NCI-H1105 treated with DMSO at 0.1 percent for 48 hours (cell line): ENCODE results near the gene KRTAP1-4.
"Not testable (repeated sequence)": the region's sequence is repeated elsewhere in the genome, so short reads cannot be mapped to it uniquely, and the experiment has no call there.

Source experiments
- DNase-seq: peaks from one replicate; lab custom pipeline; 2025; lab: John Stamatoyannopoulos, UW

Gene KRTAP1-4

DNA sequence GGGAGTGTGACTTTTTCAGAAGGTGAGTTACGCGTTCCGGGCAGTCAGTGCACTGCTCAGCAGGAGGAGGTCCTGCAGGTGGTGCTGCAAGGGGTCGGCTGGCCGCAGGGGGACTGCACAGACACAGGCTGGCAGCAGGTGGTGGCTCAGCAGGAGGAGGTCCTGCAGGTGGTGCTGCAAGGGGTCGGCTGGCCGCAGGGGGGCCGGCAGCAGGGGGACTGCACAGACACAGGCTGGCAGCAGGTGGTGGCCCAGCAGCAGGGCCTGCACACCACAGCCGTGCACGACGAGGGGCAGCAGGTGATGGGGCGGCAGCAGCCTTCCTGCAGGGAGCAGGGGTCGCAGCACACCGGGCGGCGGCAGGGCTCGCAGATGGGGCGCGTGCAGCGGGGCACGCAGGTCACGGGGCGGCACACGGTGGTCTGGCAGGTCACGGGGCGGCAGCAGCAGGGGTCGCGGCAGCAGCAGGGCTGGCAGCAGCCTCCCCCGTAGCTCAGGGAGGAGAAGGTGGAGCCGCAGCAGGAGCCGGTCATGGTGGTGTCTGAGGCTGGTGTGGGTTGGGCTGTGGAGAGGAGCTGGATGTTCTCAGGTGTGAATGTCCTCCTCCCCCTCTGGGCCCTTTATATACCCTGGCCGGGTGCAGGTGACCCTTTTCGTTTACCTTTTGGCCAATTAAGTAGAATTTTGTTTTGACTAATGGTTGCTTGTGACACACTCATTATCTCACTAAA, 16.9 kb upstream of the KRTAP1-4 start, which contains the start of gene KRTAP2-1:
Gene KRTAP2-1, minus strand, starts transcription at position 582 of the 731 bp plus-strand sequence. Its CDS starts 49 bp downstream, at position 533.
- not testable (repeated sequence) for DNase-seq

- DNase-seq = no peak
Measured at GRCh38 chr17:41042953-41043352, 13.0 kb upstream of the KRTAP1-4 start.

- peak; percentile 64 for DNase-seq
Measured at GRCh38 chr17:41040783-41041571, 11.0 kb upstream of the KRTAP1-4 start, which contains the start of gene KRTAP1-1. KRTAP1-1 (minus strand) TSS chr17:41041450; CDS start chr17:41041397, 53 bp downstream.

GRCh38 chr17:41037853-41038350, 7.9 kb upstream of the KRTAP1-4 start:
- no peak for DNase-seq

DNA sequence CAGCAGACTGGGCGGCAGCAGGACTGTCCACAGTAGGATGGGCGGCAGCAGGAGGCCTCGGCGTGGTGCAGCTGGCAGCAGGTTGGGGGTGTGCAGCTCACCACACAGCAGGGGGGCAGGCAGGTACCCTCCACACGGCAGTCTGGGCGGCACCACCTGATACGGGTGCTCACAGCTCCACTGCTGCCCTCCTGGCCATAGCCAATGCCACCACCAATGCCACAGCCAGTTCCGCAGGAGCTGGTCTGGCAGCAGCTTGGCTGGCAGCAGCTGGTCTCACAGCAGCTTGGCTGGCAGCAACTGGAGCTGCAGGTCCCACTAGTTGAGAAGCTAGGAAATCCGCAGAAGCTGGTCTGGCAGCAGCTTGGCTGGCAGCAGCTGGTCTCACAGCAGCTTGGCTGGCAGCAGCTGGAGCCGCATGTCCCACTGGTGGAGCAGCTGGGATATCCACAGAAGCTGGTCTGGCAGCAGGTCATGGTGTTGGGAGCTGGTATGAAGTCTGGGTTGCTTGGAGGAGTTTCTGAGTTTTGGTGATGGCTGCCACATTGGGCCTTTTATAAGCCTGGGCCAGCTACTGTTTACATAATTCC, 4.4 kb upstream of the KRTAP1-4 start, which contains the start of gene KRTAP1-3:
Gene KRTAP1-3, minus strand, starts transcription at position 529 of the 590 bp plus-strand sequence. Its CDS starts 53 bp downstream, at position 476.
- peak; percentile 77 for DNase-seq

- DNase-seq = no peak
Measured at GRCh38 chr17:41026715-41027471, 3.1 kb downstream of the KRTAP1-4 start, which contains the start of gene KRTAP1-5. KRTAP1-5 (minus strand) TSS chr17:41027208; CDS start chr17:41027155, 53 bp downstream.

- no peak for DNase-seq
Measured at GRCh38 chr17:41024697-41025096, 5.3 kb downstream of the KRTAP1-4 start.

- no peak for DNase-seq
Measured at GRCh38 chr17:41020336-41020735, 9.7 kb downstream of the KRTAP1-4 start.

DNA sequence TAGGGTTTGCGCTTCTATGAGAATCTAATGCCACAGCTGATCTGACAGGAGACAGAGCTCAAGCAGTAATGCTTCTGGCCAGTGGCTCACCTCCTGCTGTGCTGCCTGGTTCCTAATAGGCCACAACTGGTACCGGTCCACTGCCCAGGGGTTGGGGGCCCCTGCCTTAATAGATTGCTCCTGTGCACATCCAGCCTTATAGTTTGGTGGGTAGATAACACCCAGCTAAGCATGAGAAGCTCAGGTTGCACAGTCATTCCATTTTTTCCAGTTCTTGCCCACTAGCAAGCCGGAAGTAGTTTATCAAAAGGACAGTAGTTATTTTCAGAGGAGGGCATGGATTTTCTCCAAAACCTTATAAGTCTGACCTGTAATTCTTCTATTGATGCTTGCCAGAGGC, 10.6 kb downstream of the KRTAP1-4 start:
- DNase-seq = no peak

- no peak for DNase-seq
Measured at GRCh38 chr17:41018541-41018940, 11.5 kb downstream of the KRTAP1-4 start.

DNA sequence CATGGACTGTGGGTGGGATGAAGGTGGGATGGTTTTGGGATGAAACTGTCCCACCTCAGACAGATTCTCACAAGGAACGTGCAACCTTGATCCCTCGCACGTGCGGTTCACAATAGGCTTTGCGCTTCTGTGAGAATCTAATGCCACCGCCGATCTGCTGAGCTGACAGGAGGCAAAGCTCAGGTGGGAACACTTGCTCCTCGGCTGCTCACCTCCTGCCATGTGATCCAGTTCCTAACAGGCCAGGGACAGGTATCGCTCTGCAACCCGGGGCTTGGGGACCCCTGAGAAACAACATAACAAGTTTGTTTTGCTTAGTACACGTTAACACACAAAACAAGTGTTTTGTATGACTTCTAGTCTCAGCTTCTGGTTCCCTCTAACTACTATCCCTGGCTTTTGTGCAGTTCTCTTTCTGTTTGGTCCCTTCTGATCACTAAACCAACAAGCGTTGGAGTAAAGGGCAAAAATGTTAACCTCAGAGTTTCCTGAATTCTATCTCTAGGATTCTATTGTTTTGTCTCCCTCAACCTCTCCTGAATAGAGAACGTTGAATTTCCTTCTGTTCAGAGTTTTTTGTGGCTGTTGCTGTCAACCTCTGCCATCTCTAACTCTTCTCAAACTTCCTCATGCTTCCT, 13.3 kb downstream of the KRTAP1-4 start:
- DNase-seq = no peak

DNA sequence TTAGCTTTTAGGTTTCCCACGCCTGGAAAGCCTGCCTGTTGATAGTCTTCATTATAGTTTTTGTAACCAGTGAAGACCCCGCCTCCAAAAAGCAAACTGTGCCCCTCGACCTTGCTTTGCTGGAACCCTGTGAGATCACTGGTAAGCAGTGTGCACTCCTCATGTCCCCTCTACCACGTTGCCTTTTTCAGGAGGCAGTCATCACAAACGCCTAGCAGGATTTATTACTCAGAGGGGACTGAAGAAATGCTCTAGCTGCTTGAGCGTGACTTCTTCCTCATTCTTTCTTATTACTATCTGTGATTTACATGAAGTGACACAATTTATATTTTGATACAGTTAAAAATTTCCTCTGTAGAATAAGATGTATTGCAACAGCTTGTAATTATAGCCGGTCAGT, 14.5 kb downstream of the KRTAP1-4 start:
- DNase-seq = no peak

DNA sequence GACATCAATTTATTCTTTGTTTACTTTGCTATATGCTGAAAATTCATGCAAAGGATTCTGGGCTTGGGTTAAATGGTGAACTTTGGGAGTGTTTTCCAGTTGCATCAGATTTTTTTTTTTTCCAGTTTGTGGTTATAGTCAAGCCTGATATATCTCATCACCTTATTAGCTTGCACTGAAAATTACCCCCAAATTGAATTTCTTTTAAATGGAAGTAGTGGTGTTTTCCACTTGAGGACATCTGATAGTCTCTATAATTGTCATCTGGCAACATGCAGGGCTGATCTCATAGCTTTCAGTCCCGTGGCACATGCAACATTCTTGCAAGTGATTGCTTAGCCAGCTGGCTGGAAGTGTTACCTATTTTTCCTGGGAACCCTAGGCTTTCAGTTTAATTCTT, 16.4 kb downstream of the KRTAP1-4 start:
- peak; percentile 76 for DNase-seq

DNA sequence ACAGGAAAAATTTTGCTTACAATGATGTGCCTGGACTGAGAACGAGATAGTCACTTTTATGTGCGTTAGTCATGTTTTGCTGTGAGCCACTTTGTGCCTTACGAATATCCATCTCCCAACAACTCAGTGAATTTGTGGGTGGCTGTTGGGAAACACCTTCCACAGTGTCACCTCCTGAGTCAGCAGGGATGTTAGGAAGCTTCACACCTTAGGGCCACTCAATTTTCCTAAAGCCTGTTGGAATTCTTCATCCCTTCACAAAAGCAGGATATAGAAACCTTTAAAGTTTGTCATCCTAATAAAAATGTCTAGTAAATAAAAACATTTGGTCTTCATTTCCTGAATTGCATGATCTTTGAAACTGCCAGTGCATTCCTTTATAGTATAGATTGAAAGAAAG, 16.8 kb downstream of the KRTAP1-4 start:
- DNase-seq = no peak

DNA sequence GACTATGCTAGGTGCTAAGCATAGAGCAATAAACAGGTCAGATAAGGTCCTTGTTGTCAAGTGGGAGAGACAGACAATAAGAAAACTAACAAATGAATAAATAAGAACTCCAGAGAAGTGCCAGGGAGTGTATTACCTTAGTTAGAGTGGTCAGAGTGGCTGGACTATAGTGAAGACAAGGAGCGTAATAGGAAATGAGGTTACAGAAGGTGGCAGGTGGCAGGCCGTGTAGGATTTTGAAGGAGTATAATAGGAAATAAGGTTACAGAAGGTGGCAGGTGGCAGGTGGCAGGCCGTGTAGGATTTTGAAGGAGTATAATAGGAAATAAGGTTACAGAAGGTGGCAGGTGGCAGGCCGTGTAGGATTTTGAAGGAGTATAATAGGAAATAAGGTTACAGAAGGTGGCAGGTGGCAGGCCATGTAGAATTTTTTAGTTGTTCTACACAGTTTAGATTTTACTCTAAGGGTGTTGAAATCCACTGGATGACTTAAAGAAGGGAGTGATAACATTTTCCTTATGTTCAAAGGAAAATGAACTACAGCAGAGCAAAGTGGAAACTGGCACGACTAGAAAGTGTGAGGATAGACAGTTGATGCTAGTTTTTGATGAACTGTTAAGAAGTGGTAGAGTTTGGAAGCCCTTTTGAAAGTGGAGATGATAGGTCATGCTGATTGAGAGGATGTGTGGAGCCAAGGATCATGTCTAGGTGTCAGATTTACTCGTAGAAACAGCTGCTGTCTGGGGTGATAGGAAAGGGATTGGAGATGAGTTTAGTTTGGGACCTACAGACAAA, 17.5 kb downstream of the KRTAP1-4 start:
- DNase-seq = peak; percentile 29

- DNase-seq = no peak
Measured at GRCh38 chr17:41010441-41010840, 19.6 kb downstream of the KRTAP1-4 start.

DNA sequence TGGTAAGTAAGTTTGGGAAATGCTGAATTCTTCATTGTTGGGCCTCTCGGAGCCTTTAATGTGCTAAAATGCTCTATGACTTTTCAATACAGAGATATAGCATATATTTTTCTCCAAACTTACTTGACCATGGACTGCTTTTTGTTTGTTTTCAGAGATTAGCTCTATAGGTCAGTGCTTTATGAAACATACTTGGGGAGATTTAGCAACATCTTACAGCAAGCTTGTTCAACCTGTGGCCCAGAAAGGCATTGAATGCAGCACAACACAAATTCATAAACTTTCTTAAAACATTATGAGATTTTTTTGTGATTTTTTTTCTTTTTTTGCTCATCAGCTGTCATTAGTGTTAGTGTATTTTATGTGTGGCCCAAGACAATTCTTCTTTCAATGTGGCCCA, 20.1 kb downstream of the KRTAP1-4 start:
- DNase-seq = no peak

GRCh38 chr17:41009301-41009760, 20.7 kb downstream of the KRTAP1-4 start:
- DNase-seq = peak; percentile 85

- peak; percentile 94 for DNase-seq
Measured at GRCh38 chr17:41008811-41009210, 21.2 kb downstream of the KRTAP1-4 start, which contains the start of gene KRTAP3-1. KRTAP3-1 (minus strand) TSS chr17:41009128; CDS start chr17:41009074, 54 bp downstream.

- peak; percentile 91 for DNase-seq
Measured at GRCh38 chr17:41004397-41004796, 25.6 kb downstream of the KRTAP1-4 start.
